Measurements from ENCODE around the gene TLE5.
"Not testable (repeated sequence)": the region's sequence is repeated elsewhere in the genome, so short reads cannot be mapped to it uniquely, and the experiment has no call there.

TLE5 gene

DNA sequence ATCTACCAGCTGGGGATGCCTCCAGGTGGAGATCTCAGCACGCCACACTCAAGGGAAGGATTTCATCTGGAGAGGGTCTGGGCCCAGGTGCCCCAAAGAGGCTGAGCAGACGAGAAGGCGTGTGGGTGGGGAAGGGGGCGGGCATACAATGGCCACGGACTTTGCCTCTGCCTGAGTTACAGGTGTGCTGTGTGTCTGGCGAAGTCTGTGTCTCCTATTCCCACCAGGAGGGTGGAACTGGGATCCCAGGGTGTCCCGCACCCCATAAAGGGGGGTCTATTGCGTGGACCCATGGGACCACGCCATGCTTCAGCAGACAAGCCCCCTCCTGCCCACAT is 36.8 kb downstream of the TLE5 start:
- ATAC-seq (no peak), DNase-seq (no peak)

DNA sequence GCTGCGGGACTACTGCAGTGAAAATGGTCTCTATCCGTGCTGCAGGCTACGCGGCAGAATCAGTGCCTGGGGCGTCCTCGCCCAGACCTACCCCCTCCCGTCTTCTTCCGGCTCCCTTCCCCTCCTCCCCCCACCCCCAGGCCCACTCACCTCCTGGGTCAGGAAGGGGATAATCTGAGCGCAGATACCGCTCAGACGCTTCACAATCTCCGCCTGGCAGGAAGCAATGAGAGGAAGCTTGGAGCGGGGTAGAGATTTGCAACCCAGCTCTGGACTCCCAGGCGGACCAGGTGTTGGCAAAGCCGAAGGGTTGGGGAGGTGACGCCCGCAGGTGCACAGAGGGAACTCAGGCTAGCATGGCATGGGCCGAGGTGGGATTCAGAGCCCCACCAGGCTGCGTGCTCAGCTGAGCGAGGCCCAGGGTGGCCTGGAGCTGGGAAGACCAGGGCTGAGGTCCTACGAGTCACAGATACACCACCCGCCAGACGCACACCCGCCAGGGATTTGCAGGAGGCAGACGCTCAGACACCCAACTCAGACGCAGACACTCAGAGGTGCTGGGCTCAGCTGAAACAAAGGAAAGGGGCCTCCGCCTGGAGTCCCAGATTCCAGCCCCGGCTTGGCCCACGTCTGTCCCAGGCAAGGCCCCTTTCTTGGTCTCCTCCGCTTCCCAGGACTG is 37.3 kb downstream of the TLE5 start:
- DNase-seq (no peak), ATAC-seq (peak; percentile 7)

DNA sequence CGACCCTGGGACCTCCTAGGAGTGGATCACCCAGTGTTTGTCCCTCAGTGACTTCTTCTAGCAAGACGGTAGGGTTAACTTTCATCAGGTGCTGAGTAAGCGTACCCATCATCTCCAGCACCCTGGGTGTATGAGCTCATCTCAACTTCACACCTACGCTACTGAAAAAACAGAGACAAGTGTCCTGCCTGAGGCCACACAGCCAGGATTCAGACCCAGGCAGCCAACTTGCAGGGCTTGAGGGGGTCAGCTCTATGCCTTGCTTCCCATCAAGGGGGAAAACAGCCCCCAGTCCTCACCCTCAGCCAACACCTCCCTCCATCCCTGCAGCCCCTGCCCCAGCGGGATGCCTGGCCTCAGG is 37.8 kb downstream of the TLE5 start:
- no peak for DNase-seq
- peak; percentile 79 for ATAC-seq

DNA sequence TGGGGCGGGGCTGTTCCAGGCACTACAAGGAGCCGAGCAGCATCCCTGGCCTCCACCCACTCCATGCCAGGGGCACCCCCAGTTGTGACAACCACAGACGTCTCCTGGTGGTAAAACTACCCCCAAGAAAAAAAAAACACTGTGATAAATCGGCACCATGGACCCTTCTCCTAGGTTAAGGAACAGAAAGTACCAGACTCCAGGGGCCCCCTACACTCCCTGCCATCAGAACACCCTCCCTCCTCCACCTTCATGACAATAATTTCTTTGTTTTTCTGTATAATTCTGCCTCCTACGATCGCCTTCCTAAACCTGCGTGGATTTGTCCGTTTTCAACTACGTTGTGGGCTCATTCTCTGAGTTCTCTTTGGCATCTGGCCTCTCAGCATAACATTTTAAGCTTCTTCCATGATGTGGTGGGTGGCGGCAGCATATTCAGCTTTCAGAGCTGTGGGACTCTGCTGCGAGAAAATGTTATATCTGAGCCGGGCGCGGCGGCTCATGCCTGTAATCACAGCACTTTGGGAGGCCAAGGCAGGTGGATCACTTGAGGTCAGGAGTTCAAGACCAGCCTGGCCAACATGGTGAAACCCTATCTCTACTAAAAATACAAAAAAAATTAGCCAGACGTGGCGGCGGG is 41.9 kb downstream of the TLE5 start:
- ATAC-seq = no peak

DNA sequence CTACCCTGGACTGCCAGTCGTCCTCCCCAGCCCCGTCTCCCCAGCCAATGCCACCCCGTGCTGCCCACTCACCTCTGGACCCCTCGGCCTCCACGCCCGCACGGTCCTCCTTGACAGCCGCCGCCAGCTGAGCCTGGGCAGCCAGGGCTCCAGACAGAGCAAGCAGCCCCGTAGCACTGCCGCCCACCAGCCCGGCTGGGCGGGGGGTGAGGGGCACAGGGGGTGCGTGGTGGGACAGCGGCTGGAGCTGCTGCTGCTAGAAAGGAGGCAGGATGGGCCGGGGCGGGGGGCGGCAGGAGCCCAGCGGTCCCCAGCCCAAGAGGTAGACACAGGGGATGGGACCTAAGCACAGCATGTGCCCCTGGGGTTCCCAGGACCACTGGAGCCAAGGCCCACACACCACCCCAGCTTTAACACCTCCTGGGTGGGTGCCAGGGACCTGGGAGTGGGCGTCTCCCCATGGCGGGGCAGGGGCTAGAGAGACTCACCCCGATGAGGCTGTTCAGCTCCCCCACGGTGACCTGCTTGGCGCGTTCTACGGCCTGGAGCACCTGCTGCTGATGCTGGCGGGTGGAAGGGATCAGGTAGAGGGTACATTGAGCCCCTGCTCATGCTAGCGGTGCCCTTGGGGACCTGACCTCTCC is 43.0 kb downstream of the TLE5 start:
- ATAC-seq (no peak), DNase-seq (no peak)

More for the DNA sequence above, 41.9 kb downstream of the TLE5 start:
- DNase-seq = no peak

DNA sequence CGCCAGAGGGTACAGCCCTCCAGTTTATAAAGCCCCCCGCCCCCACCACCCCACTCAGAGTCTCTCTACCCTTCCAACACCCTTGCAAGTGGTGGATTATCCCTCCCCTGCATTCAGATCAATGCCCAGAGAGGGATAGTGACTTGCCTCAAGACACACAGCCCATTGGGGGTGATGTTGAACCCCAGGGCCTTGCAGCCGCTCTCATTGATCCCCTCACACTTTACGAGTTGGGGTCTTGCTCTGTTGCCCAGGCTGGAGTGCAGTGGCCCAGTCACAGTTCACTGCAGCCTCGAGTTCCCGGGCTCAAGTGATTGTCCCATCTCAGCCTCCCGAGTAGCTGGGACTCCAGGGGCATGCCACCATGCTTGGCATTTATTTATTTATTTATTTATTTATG is 44.4 kb downstream of the TLE5 start:
- ATAC-seq = no peak
- DNase-seq = no peak

DNA sequence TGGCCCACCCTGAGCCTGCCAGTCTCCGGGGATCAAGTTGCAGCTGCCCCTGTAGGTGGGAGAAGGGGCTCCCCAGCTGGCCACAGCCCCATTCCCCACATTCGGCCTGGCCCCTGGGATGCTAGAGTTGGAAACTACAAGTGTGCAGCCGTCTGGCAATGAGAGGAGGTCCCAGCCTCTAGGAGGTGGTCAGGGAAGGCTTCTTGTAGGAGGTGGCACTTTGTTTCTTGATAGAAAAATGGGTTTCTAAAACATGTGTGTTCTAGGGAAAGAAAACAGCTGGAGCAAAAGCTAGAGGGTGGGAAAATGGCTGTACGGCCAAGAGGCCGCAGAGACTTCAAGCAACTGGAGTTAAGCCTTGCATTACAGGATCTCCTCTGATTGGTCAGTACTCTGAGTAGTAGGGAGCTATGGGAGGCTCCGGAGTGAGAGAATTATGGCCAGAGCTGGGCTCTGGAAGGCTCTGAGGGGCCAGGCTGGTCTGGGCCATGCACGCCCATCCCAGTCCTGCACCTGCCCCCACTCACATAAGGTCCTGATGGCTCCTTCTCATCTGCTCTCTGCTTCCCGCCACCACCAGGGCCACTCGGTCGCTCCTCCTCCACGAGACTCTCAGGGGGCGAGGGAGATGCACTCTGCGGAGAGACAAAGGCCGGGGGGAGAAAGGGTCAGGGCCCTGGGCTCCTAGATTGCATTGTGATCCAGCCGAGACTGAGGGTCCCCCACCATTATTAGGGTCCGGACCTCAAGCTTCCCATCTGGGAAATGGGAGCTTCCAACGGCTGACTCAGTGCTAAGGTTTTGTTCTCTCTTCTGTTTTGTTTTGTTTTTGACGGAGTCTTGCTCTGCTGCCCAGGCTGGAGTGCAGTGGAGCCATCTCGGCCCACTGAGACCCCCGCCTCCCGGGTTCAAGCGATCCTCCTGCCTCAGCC is 46.9 kb downstream of the TLE5 start:
- ATAC-seq = no peak
- DNase-seq = no peak

DNA sequence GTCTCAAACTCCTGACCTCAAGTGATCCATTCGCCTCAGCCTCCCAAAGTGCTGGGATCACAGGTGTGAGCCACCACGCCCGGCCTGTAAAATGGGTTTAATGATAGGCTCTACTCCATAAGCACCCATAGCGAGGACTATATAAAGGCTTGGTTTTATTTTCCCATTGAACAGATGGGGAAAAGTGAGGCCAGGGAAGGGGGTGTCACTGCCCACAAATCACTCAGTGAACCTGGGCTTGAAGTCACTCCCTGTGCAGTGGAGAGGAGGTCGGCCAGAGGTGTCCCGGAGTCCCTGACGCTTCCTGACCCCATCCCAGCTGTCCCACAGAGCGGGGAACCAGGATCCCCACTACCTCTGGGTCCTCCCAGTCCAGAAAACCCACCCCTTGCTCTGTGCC is 48.2 kb downstream of the TLE5 start:
- DNase-seq (no peak), ATAC-seq (no peak)

DNA sequence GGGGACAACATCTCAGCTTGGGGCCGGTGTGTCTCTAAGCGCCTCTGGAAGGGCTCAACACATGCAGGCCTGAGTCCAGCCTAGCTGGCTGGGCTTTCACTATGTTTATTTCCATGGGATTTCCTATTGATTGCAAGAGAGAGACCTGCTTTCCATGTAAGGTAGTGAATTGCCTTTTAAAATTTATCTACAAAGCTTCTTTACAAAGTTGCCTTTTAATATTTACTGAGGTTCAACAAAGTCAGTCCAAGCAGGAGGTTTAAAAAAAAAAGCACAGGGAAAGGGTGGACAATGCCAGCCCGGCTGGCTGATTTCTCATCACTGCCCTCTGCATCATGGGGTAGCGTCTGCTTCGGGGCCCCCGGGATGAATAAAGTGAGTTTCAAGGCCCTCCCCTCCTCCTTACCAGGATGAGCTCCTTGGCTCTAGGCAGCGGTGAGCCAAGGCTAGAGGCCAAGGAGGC is 49.0 kb downstream of the TLE5 start:
- DNase-seq (no peak), ATAC-seq (no peak)

DNA sequence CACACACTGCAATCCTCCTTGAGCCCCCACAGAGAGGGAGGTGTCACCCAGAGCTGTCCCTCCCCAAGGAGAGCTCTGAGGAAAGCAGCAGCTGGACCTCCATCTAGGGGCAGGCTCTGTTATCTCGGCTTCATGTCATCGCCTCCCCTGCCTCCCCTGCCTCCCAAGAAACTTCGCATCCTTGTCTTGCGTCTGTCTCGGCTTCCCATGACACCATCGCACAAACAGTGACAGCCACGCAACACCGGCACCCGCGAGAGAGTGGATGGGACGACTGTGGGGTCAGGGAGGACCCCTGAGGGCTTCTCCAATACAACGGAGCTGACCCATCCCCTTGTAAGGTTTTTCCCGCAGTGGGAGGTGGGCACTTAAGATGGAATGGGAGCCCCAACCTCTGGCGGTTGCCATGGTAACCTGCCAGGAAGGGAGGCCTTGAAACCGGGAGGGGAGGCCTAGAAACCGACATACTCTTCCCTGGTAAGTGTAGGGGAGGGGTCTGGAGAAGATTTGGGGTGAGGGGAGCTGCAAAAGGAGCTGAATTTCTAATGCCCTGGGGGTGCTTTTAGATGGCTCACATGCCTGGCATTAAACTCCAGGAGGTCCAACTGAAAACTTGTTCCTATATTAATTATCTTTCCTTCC is 49.6 kb downstream of the TLE5 start:
- DNase-seq (no peak), ATAC-seq (no peak)

DNA sequence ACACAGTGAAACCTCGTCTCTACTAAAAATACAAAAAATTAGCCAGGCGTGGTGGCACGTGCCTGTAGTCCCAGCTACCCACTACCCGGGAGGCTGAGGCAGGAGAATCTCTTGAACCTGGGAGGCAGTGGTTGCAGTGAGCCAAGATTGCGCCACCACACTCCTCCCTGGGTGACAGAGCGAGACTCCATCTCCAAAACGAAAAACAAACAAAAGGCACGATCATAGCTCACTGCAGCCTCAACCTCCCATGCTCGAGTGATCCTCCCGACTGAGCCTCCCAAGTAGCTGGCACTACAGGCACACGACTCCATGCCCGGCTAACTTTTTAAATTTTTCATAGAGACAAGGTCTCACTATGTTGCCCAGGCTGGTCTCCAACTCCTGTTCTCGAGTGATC is 50.2 kb downstream of the TLE5 start:
- not testable (repeated sequence) for DNase-seq, ATAC-seq

DNA sequence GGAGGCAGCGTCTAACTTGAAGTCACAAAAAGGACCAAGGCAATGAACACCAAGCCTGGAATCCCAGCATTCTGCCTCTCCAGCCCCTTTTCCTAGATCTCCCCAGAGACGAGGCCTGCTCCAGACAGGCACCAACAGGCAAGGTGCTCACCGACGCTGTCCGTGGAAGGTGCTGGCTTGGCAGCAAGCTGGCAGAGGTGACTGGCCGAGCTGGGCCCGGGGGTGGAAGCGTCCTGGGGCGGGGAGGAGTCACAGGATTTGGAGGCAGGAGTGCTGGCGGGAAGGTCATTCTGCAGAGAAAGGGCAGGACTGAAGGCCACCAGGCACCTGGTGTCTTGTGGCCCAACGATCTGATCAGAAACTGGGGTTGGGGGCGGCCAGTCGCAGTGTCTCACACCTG is 51.4 kb downstream of the TLE5 start:
- DNase-seq (no peak), ATAC-seq (no peak)

DNA sequence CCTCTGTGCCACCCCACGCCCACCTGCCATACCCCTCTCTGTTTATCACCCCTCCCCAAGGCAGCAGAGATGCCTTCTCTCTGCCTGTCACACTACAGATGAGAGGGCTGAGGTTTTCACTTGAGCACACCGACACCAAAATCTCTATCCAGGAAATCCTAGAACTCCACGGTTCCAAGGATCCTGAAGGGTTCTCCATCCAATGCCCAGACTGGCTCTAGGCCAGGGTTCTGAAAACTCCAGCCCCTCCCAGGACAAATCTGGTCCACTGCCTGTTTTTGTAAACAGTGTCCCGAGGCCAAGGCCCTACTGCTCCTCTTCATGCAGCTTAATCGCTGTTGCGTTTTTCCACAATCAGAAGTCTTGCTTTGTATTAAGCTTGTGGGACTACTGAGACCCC is 53.3 kb downstream of the TLE5 start:
- DNase-seq (no peak), ATAC-seq (no peak)

DNA sequence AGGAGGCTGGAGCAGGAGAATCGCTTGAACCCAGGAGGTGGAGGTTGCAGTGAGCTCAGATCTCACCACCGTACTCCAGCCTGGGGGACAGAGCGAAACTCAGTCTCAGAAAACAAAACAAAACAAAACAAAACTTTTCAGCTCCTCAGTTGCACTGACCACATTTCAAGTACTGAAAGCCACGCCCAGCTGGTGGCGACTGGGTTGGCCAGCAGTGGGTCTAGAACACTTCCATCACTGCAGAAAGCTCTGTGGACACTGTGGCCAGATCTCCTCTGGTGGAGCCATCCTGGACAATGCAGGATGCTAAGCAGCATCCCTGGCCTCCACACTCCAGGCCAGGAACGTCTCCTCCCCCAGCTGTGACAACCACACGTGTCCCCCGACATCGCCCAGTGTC is 54.3 kb downstream of the TLE5 start:
- ATAC-seq = no peak
- no peak for DNase-seq

DNA sequence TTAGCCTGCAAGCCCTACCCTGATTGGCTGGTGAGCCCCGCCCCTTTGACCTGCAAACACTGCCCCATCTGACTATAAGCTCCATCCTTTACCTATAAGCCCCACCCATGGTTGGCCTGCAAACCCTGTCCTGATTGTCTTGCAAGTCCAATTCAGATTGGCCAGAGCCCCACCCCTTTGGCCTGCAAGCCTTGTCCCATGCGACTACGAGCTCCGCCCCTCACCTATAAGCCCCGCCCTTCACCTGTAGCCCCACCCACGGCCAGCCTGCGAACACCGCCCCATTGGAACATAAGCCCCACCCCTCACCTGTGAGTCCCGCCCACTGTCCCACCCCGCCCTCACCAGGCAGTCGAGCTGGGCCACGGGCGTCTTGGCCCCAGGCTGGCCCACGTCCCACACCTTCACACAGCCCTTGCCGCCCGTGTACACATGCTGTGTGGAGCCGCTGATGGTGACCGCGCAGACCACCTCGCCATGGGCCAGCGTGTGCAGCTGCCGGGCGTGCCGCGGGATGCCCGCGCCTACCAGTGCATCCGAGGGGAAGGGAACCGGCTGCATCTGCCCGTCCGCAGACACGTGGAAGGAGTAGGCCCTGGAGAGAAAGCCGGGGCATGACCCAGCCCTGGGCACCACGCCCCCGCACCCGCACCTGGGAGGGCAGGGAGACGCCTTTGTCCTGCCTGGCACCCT is 56.1 kb downstream of the TLE5 start:
- DNase-seq = peak; percentile 36
- no peak for ATAC-seq

DNA sequence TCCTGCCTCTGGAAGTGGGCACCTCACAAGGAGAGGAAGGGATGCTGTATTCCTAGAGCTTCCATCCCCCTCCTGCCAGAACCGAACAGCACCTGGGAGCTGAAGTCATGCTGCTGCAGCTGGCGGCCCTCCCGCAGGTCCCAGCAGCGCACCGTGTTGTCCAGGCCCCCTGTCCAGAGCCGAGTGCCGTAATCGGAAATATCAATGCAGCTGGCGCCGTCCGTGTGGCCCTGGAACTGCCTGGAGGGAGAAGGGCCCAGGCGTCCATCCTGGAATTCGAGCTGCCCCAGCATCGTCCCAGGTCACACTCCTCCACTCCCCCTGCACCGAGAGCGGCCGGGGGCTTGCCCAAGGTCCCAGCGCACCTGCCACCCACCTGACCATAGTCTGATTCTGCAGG is 57.0 kb downstream of the TLE5 start:
- DNase-seq (no peak), ATAC-seq (no peak)

DNA sequence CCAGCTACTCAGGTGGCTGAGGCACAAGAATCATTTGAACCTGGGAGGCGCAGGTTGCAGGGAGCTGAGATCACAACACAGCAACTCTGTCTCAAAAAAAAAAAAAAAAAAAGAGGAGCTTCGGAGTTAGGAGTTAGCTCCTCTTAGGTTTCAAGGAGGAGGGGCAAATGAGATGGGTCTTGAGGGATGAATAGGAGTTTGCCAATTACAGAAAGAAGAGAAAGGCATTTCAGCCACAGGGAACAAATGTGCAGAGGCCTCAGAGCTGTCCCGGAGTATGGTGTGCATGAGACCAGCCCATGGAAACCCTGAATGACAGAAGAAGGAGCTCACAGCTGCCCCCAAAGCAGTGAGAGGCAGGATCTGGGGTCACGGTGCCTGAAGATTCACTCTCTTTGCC is 57.8 kb downstream of the TLE5 start:
- no peak for ATAC-seq
- DNase-seq = no peak

DNA sequence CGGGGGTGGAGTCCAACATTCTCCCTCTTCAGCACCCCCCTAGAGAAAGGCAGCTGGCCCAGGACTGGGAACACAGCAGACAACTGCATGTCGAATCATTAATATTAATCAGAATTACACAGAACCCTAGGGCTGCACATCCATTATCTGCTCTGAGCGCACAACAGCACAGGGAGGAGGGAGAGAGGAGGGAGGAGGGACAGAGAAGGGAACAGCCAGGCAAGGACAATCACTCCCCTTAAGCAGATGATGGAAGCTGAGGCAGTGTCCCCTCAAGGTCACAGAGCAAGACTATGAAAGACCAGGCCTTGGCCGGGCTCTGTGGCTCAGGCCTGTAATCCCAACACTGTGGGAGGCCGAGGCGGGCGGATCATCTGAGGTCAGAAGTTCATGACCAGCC is 59.2 kb downstream of the TLE5 start:
- no peak for DNase-seq
- no peak for ATAC-seq
